GM12892 (cell line): Measurements from ENCODE around the gene PPP1R13L.

Source experiments
- POLR2A ChIP-seq: IDR thresholded peaks from 2 replicates; pipeline ENCODE4 v1.6.1; 2011; ENCODE audit warnings: low read depth, low read length, control low read depth
- POLR2AphosphoS5 ChIP-seq: IDR thresholded peaks from 2 replicates; pipeline ENCODE4 v1.6.1; 2011; ENCODE audit warnings: low read depth, low read length, control low read depth

GRCh38 chr19:45380107-45380506 lies 24.8 kb downstream of the PPP1R13L start:
- no peak for TF ChIP-seq POLR2A
- TF ChIP-seq POLR2AphosphoS5 = no peak
